ENCODE measurements around the gene PPEF2. TPM values are rescaled to one million over a fixed set of nuclear protein-coding genes. Genes with fewer than 3 reads are reported as not detected.
"Not testable (repeated sequence)": the region's sequence is repeated elsewhere in the genome, so short reads cannot be mapped to it uniquely, and the experiment has no call there.

The PPEF2 gene
- total and polyA plus RNA-seq, 10 donors, result 0.06 to 3.4 (median 0.16) TPM; not detected in 2

GRCh38 chr4:75848171-75848760, 54.0 kb downstream of the PPEF2 start:
- DNase-seq; H3K27ac ChIP-seq; intact Hi-C loops (cut with DNase I; ENCODE audit: low total_unique reads); H3K27me3 ChIP-seq (replicated peaks in 1 of 7); H3K9me3 ChIP-seq; H3K4me3 ChIP-seq; H3K36me3 ChIP-seq: not testable (repeated sequence)
- TF ChIP-seq CTCF (IDR thresholded peaks at IDR 0.05 in 8 of 11, conservative IDR thresholded peaks at IDR 0.05 in 3 of 11), result peak in 10 of 11 experiments; percentile 34 to 66 (median 59)
- 25 to 29% (median 25%) methylated on average over 14 of the region's 14 CpGs for WGBS, 5 donors
- peaks cover 0 to 10% (median 8%) of the 10 kb centered on the region in 6 donors for H3K4me1 ChIP-seq

- Histone ChIP-seq H3K4me1 (peaks cover 0 to 10% (median 8%) of the 10 kb centered on the region in 6 donors), H3K4me3 (no peak overlapping the region), H3K27me3 (replicated peaks in 1 of 7) (no peaks in the 10 kb centered on the region), H3K9me3 (no peaks in the 10 kb centered on the region), H3K36me3 (no peaks in the 10 kb centered on the region), H3K27ac (no peak overlapping the region)
- TF ChIP-seq POLR2A (IDR thresholded peaks at IDR 0.05) (no peak), CTCF (IDR thresholded peaks at IDR 0.05 in 8 of 11, conservative IDR thresholded peaks at IDR 0.05 in 3 of 11) (no peak)
- DNase-seq, result no peak
- intact Hi-C loops (cut with DNase I; ENCODE audit: low total_unique reads), result no loop called here
- WGBS, 5 donors, result 88 to 94% (median 89%) methylated on average over 2 of the region's 2 CpGs
Measured at GRCh38 chr4:75845992-75846391, 56.3 kb downstream of the PPEF2 start.

GRCh38 chr4:75844151-75844662, 58.0 kb downstream of the PPEF2 start:
- H3K4me1 ChIP-seq, result peaks cover 0 to 10% (median 8%) of the 10 kb centered on the region in 6 donors
- intact Hi-C loops (cut with DNase I; ENCODE audit: low total_unique reads), result no loop called here
- no peak overlapping the region for H3K4me3 ChIP-seq
- DNase-seq, result no peak
- H3K9me3 ChIP-seq, result no peaks in the 10 kb centered on the region
- H3K27ac ChIP-seq, result peak overlapping the region in 6 of 8 donors; percentile 38 to 64 (median 52)
- H3K36me3 ChIP-seq, result no peaks in the 10 kb centered on the region
- H3K27me3 ChIP-seq (replicated peaks in 1 of 7), result no peaks in the 10 kb centered on the region
- 89 to 96% (median 90%) methylated on average over 3 of the region's 3 CpGs for WGBS, 5 donors
- TF ChIP-seq POLR2AphosphoS5 (IDR thresholded peaks at IDR 0.05) (no peak), CTCF (IDR thresholded peaks at IDR 0.05 in 8 of 11, conservative IDR thresholded peaks at IDR 0.05 in 3 of 11) (no peak), POLR2A (IDR thresholded peaks at IDR 0.05) (no peak)

- intact Hi-C loops (cut with DNase I; ENCODE audit: low total_unique reads), result no loop called here
- DNase-seq, result no peak
- no peak overlapping the region for H3K4me3 ChIP-seq
- H3K4me1 ChIP-seq, result peaks cover 0 to 8% (median 7%) of the 10 kb centered on the region in 6 donors
- 94 to 99% (median 97%) methylated on average over 4 of the region's 4 CpGs for WGBS, 5 donors
- H3K27ac ChIP-seq, result peak overlapping the region in 6 of 8 donors; percentile 38 to 64 (median 52)
- no peaks in the 10 kb centered on the region for H3K36me3 ChIP-seq
- TF ChIP-seq CTCF (IDR thresholded peaks at IDR 0.05 in 8 of 11, conservative IDR thresholded peaks at IDR 0.05 in 3 of 11), result no peak
- TF ChIP-seq POLR2AphosphoS5 (IDR thresholded peaks at IDR 0.05), result no peak
- no peak for TF ChIP-seq POLR2A (IDR thresholded peaks at IDR 0.05)
- no peaks in the 10 kb centered on the region for H3K27me3 ChIP-seq (replicated peaks in 1 of 7)
- H3K9me3 ChIP-seq, result no peaks in the 10 kb centered on the region
Measured at GRCh38 chr4:75843596-75843995, 58.7 kb downstream of the PPEF2 start.
